A549 (cell line): ENCODE results near the gene NTRK3. TPM values are rescaled to one million over a fixed set of nuclear protein-coding genes. Genes with fewer than 3 reads are reported as not detected.

Experiments used
- ATAC-seq, 2 experiments: fragments of 200-7000 bp in 1 of 2; fragments of >200 bp in 1 of 2; cut with Nextera tagmentation in 1 of 2; cut with Tn5 transposase in 1 of 2; 3 replicates each; pipeline versions ENCODE4 v1.8.0 to v1.9.1; 2018 to 2020; ENCODE audit warnings: mild to moderate bottlenecking in 1 of 2, moderate library complexity in 1 of 2
- CTCF ChIA-PET: fragments of 300-600 bp; sonication (Branson Sonifier 250); formaldehyde crosslinking; extraction: SDS; loops from one replicate; lab custom pipeline; 2021; ENCODE audit warnings: antibody characterized with exemption, inconsistent platforms; lab: Yijun Ruan, JAX
- POLR2A ChIA-PET: fragments of 350-600 bp; formaldehyde crosslinking; extraction: SDS; loops from one replicate; lab custom pipeline; 2021; ENCODE audit warnings: antibody characterized with exemption, inconsistent platforms; lab: Yijun Ruan, JAX
- DNase-seq, 2 experiments: peaks; one replicate each; pipeline versions ENCODE4 v3.0.0 to v3.0.0-alpha.2; 2011 to 2016; ENCODE audit warnings: low read depth in 1 of 2, low spot score in 1 of 2
- FAIRE-seq: peaks from 2 replicates; lab custom pipeline; 2011; peaks lifted over from hg19 to GRCh38; lab: Jason Lieb, UNC
- H3K27ac ChIP-seq, 2 experiments: fragments of >200 bp; sonication (Bioruptor Twin); formaldehyde crosslinking; 3 replicates each; pipeline ENCODE4 v1.5.1; 2016 to 2017
- H3K4me1 ChIP-seq: fragments of >200 bp; sonication (Bioruptor Twin); formaldehyde crosslinking; 3 replicates; pipeline ENCODE4 v1.6.1; 2016
- H3K4me2 ChIP-seq: fragments of >200 bp; sonication (Bioruptor Twin); formaldehyde crosslinking; 3 replicates; pipeline ENCODE4 v1.6.1; 2016
- H3K4me3 ChIP-seq: fragments of >200 bp; sonication (Bioruptor Twin); formaldehyde crosslinking; 3 replicates; pipeline ENCODE4 v1.5.1; 2016
- H3K9me3 ChIP-seq: fragments of >200 bp; sonication (Bioruptor Twin); formaldehyde crosslinking; 3 replicates; pipeline ENCODE4 v1.6.1; 2016
- ATOH8 ChIP-seq: fragments of 250-450 bp; sonication (Bioruptor Pico); IDR thresholded peaks from 2 replicates; pipeline ENCODE4 v1.5.0; 2020; ENCODE audit warnings: low read depth, mild to moderate bottlenecking, moderate library complexity
- BCL3 ChIP-seq: fragments of >200 bp; sonication (Bioruptor Twin); formaldehyde crosslinking; IDR thresholded peaks from 3 replicates; pipeline ENCODE4 v1.6.1; 2016
- E2F6 ChIP-seq: IDR thresholded peaks from 2 replicates; pipeline ENCODE4 v1.6.1; 2012; ENCODE audit warnings: low read depth, borderline replicate concordance
- EHF ChIP-seq: fragments of 250-450 bp; sonication (Bioruptor Pico); IDR thresholded peaks from 2 replicates; pipeline ENCODE4 v1.5.0; 2020; ENCODE audit warnings: mild to moderate bottlenecking
- EHMT2 ChIP-seq: fragments of 200-600 bp; sonication (generic); IDR thresholded peaks from 2 replicates; pipeline ENCODE4 v1.6.1; 2016; ENCODE audit warnings: antibody characterized with exemption, low read depth, mild to moderate bottlenecking, moderate library complexity
- ESRRA ChIP-seq: fragments of 150-350 bp; IDR thresholded peaks from 2 replicates; pipeline ENCODE4 v1.6.1; 2014; ENCODE audit warnings: mild to moderate bottlenecking, low read length, borderline replicate concordance
- FOSB ChIP-seq: fragments of 250-450 bp; sonication (Bioruptor Pico); IDR thresholded peaks from 2 replicates; pipeline ENCODE4 v1.5.0; 2020; ENCODE audit warnings: mild to moderate bottlenecking, moderate library complexity
- FOXS1 ChIP-seq: fragments of 250-450 bp; sonication (Bioruptor Pico); IDR thresholded peaks from 2 replicates; pipeline ENCODE4 v1.5.0; 2020; ENCODE audit warnings: mild to moderate bottlenecking, moderate library complexity
- HES2 ChIP-seq: fragments of >200 bp; sonication (Bioruptor Twin); formaldehyde crosslinking; IDR thresholded peaks from 2 replicates; pipeline ENCODE4 v1.6.1; 2016
- HEYL ChIP-seq: fragments of 250-450 bp; sonication (Bioruptor Pico); IDR thresholded peaks from 2 replicates; pipeline ENCODE4 v1.8.0; 2021; ENCODE audit warnings: mild to moderate bottlenecking, moderate library complexity
- HMGXB4 ChIP-seq: fragments of 250-450 bp; sonication (Bioruptor Pico); IDR thresholded peaks from 2 replicates; pipeline ENCODE4 v1.5.0; 2021; ENCODE audit warnings: mild to moderate bottlenecking, moderate library complexity, borderline replicate concordance
- HOXB13 ChIP-seq: fragments of 250-450 bp; sonication (Bioruptor Pico); IDR thresholded peaks from 2 replicates; pipeline ENCODE4 v1.5.0; 2020; ENCODE audit warnings: low read depth, mild to moderate bottlenecking, moderate library complexity
- JUN ChIP-seq, 2 experiments: fragments of >200 bp; sonication (Bioruptor Twin); formaldehyde crosslinking; IDR thresholded peaks; 2 replicates in 1 of 2; 3 replicates in 1 of 2; pipeline ENCODE4 v1.6.1; 2016 to 2017
- KDM1A ChIP-seq: fragments of 200-600 bp; sonication (generic); IDR thresholded peaks from 2 replicates; pipeline ENCODE4 v1.6.1; 2016; ENCODE audit warnings: low read depth, mild to moderate bottlenecking
- MAFK ChIP-seq: fragments of 450-650 bp; IDR thresholded peaks from 2 replicates; pipeline ENCODE4 v1.6.1; 2014; ENCODE audit not compliant: partially characterized antibody
- MYC ChIP-seq: IDR thresholded peaks from 2 replicates; pipeline ENCODE4 v1.6.1; 2012; ENCODE audit warnings: mild to moderate bottlenecking, inconsistent platforms, low read length, improper control_type of control experiment, borderline replicate concordance
- RARB ChIP-seq: fragments of 250-450 bp; sonication (Bioruptor Pico); IDR thresholded peaks from 2 replicates; pipeline ENCODE4 v1.8.0; 2021; ENCODE audit warnings: mild to moderate bottlenecking, moderate library complexity
- REST ChIP-seq: fragments of 200-600 bp; sonication (generic); IDR thresholded peaks from 2 replicates; pipeline ENCODE4 v1.6.1; 2016; ENCODE audit warnings: antibody characterized with exemption, mild to moderate bottlenecking, moderate library complexity
- TP53 ChIP-seq: fragments of 250-450 bp; sonication (Bioruptor Pico); IDR thresholded peaks from 2 replicates; pipeline ENCODE4 v1.5.0; 2021; ENCODE audit warnings: mild to moderate bottlenecking, moderate library complexity
- USF2 ChIP-seq: fragments of 450-650 bp; IDR thresholded peaks from 2 replicates; pipeline ENCODE4 v1.6.1; 2014; ENCODE audit warnings: antibody characterized with exemption
- ZNF302 ChIP-seq: fragments of 250-450 bp; sonication (Bioruptor Pico); IDR thresholded peaks from 2 replicates; pipeline ENCODE4 v1.9.0; 2021; ENCODE audit warnings: inconsistent platforms, mild to moderate bottlenecking, moderate library complexity
- WGBS: methylation state at CpG from one replicate; pipeline ENCODE4 v1.1.6; 2017; ENCODE audit errors: missing lambda C conversion rate; 5-methylcytosine and 5-hydroxymethylcytosine counted together
- polyA plus RNA-seq, 4 experiments: library from polyadenylated mRNA; depleted of rRNA in 3 of 4; stranded (reverse); fragments of >200 nt; fragmentation: RNase III in 1 of 4; extraction: RNeasy Plus Mini Kit Qiagen cat#74134 plus additional on column Dnase treatment in 1 of 4; gene quantifications; 2 replicates in 3 of 4; 3 replicates in 1 of 4; pipeline ENCODE4 v1.2.3, GENCODE V29; 2011 to 2017

NTRK3 gene
- polyA plus RNA-seq, 2 of the 4 experiments (the other 2 are of a cell fraction): 55.0 to 55.2 TPM

GRCh38 chr15:87938031-87938430 lies 318.5 kb downstream of the NTRK3 start:
- Histone ChIP-seq H3K27ac (no peak overlapping the region), H3K4me1 (0 out of 3 replicates have a peak, but pooled peaks cover 2% of the 10 kb centered on the region), H3K4me2 (no peak overlapping the region), H3K4me3 (no peak overlapping the region), H3K9me3 (no peaks in the 10 kb centered on the region)
- DNase-seq: no peak
- no peak for ATAC-seq
- TF ChIP-seq MAFK: no peak
- no peak for TF ChIP-seq RARB (CRISPR knock-in tag)
- peak; percentile 13 for FAIRE-seq
- WGBS: 20% methylated on average over 1 of the region's 1 CpG
- ChIA-PET CTCF (interaction anchor here (1.1 kb wide), 1 partner anchor 9 kb away, joined by 3 read pairs; no protein-coding TSS in a partner anchor), POLR2A (no interaction called here)

GRCh38 chr15:87935583-87935982 lies 321.0 kb downstream of the NTRK3 start:
- POLR2A ChIA-PET: no interaction called here
- ATAC-seq (no peak), FAIRE-seq (no peak), DNase-seq (no peak)
- TF ChIP-seq EHMT2: no peak
- TF ChIP-seq FOXS1: no peak
- TF ChIP-seq REST: no peak
- no peaks in the 10 kb centered on the region for H3K4me1 ChIP-seq
- H3K4me2 ChIP-seq: no peak overlapping the region
- no peaks in the 10 kb centered on the region for H3K9me3 ChIP-seq
- H3K4me3 ChIP-seq: no peak overlapping the region
- 18% methylated on average over 2 of the region's 2 CpGs for WGBS
- H3K27ac ChIP-seq: no peak overlapping the region
- CTCF ChIA-PET: interaction anchor here (1.0 to 1.5 kb wide), 3 partner anchors 10 to 18 kb away, joined by 3 to 5 read pairs (median 5); no protein-coding TSS in a partner anchor

GRCh38 chr15:87931584-87931983 lies 325.0 kb downstream of the NTRK3 start:
- no peak for ATAC-seq
- no peak for FAIRE-seq
- TF ChIP-seq E2F6: no peak
- no peak for TF ChIP-seq TP53 (CRISPR knock-in tag)
- TF ChIP-seq ZNF302 (CRISPR knock-in tag): no peak
- no peak for TF ChIP-seq HOXB13 (CRISPR knock-in tag)
- no peak for TF ChIP-seq ESRRA
- no peak for TF ChIP-seq EHF (CRISPR knock-in tag)
- TF ChIP-seq FOSB (CRISPR knock-in tag): no peak
- no peak for TF ChIP-seq HMGXB4
- TF ChIP-seq FOXS1: no peak
- ChIA-PET CTCF (no interaction called here), POLR2A (no interaction called here)
- H3K27ac ChIP-seq: no peak overlapping the region
- H3K4me2 ChIP-seq: no peak overlapping the region
- no peak for DNase-seq
- H3K4me3 ChIP-seq: no peak overlapping the region
- H3K4me1 ChIP-seq: no peaks in the 10 kb centered on the region
- 20% methylated on average over 2 of the region's 2 CpGs for WGBS
- H3K9me3 ChIP-seq: no peaks in the 10 kb centered on the region

GRCh38 chr15:87930457-87930856 lies 326.1 kb downstream of the NTRK3 start:
- DNase-seq: no peak
- POLR2A ChIA-PET: no interaction called here
- no peak for FAIRE-seq
- no peak for TF ChIP-seq HES2
- no peak for TF ChIP-seq USF2
- no peak for TF ChIP-seq JUN (IDR thresholded peaks at IDR 0.05)
- no peak for TF ChIP-seq ZNF302 (CRISPR knock-in tag)
- no peak for TF ChIP-seq HEYL (CRISPR knock-in tag)
- TF ChIP-seq BCL3: no peak
- no peak for TF ChIP-seq KDM1A
- no peak for TF ChIP-seq ATOH8
- no peak for TF ChIP-seq MYC

More at GRCh38 chr15:87930457-87930856, 326.1 kb downstream of the NTRK3 start:
- CTCF ChIA-PET: no interaction called here
- Histone ChIP-seq H3K27ac (no peak overlapping the region), H3K4me3 (no peak overlapping the region), H3K9me3 (no peaks in the 10 kb centered on the region), H3K4me2 (no peak overlapping the region), H3K4me1 (no peaks in the 10 kb centered on the region)
- 33% methylated on average over 3 of the region's 5 CpGs for WGBS
- ATAC-seq: no peak
